Measurements from ENCODE around the gene SMIM35. TPM values are rescaled to one million over a fixed set of nuclear protein-coding genes. Genes with fewer than 3 reads are reported as not detected.

Gene SMIM35
- not detected for total RNA-seq

GRCh38 chr11:118086913-118087768, at the start of gene SMIM35:
Gene SMIM35 (minus strand): TSS chr11:118086963. CDS start chr11:118086757, 206 bp downstream.
- DNase-seq: no peak

DNA sequence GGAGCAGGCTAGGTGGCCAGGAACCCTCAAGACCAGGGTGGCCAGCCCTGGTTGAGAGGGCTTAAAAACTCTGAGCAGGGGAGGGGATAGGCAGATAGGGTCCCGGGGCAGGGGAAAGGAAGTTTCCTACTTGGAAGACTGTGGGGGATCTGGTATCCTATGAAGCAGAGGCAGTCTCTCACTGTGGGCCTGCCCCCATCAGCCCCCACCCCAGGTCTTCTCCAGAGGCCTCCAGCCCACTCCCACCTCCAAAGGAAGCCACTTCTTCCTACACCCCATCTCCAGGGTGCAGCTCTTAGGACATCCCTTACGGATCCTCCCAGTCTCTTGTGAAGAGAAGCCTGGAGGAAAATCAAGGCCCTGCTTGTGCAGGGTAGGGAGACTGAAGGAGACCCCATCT, 49.6 kb upstream of the SMIM35 start:
- DNase-seq: no peak

DNA sequence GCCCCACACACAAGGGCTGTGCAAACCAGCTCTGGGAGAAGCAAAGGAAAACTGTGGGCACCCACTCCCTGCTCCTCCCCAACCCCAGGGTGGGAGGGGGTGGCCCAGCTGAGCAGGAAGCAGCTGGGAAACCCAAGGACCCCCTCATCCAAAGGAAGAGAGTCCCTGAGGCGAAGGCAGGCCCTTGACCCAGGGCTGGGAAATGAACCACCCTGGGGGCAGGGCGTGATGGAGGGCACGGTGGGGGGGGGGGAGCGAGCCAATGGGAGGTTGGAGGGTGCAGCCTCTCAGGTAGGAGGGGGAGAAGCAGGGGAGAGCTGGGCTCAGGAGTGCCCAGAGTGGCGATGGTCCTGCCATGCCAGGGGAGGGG, 49.0 kb upstream of the SMIM35 start:
- no peak for DNase-seq

DNA sequence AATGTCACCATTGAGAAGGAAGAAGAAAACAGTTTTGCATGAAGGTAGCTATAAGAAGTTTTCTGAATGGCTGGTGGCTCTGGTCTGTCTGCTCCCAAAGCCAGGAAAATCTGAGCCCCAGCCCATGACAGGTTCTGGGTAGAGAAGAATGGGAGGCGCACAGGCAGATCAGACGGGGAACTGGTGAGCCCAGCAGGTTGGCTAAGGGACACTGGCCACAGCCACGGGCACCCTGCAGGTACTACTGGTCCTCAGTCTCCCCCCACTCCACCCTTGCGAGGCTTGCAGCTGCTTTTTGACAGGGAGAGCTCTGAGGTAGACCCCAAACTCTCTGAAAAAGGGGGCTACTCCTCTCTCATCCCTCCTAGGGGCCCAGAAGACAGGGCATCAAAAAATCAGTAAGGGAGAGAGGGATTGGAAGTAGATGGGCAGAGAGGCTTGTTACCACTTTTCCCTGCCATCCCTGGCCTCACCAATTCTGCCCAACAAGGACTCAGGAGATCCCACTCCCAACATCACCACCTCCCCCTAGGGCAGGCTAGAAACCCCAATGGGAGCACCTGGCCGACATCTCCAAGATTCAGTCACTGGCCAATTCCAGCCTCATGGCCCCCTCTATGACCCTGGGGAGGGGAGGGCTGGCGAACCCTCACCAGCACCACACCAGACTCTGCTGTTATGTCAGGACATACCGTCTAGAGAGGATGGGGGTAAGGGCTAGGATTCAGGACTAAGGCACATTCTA, 48.5 kb upstream of the SMIM35 start:
- no peak for DNase-seq

DNA sequence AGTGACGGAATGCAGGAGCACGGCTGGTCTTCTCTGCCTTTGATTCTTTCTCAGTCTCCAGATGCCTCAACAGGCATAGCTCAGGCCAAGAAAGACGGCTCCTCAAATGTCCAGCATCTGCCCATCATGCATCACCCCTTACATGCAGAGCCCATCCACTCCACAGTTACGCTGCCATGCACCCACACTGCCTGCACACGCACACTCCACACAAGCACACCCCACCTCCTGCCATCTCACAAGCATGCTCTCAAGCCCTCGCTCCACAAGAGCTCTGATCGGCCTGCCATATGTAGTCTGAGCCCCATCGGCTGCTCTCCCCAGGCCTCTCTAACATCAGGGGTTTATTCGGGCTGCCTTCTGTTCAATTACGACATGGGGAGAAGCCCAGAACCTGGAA, 47.1 kb upstream of the SMIM35 start:
- DNase-seq: no peak

- DNase-seq: no peak
Measured at GRCh38 chr11:118132385-118133151, 45.8 kb upstream of the SMIM35 start.

DNA sequence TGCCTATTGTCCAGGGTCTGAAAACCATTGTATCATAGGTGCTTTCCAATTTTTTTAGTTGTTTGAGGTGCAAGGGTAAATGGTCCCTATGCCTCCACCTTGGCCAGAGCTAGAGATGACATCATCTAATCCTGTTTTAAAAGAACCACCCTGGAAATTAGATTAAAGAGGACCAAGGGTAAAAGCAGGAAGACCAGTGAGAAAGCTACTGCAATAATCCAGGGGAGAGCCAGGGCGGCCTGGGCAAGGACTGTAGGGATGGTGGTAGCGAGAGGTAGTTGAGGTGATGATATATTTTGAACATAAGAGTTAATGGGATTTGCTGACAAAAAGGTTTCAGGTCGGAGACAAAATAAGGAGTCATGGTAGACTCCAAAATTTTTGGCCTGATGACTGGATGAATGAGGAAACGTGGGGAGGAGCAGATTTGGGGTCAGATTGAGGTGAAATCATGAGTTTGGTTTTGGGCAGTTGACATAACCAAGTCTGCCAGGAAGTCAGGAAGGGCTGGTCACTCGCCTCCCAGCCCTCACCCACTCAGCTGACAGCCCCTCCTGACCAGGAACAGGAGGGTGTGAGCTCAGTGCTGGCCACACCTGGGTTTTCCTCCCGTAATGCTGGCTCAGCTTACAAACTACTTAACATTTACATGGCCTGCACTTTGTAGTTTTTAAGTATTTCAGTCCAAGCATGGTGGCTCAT, 42.9 kb upstream of the SMIM35 start:
- no peak for DNase-seq

- no peak for DNase-seq
Measured at GRCh38 chr11:118128721-118129470, 42.1 kb upstream of the SMIM35 start.

DNA sequence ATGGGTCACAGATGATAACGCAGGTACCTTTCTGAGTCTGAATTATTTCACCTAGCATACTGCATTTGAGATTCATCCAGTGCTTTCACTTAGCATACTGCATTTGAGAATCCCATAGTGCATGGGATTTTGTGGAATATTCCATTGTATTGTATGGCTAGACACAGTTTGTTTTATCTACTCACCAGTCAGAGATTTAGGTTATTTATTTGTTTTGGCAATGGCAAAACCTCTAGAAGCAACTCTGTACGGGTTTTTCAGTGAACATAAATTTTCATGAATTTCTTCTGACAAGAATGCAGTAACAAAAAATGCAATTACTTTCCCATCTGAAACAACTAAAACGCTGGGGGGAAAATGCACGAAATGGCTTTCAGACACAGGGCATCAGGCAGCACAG, 41.5 kb upstream of the SMIM35 start:
- no peak for DNase-seq

DNA sequence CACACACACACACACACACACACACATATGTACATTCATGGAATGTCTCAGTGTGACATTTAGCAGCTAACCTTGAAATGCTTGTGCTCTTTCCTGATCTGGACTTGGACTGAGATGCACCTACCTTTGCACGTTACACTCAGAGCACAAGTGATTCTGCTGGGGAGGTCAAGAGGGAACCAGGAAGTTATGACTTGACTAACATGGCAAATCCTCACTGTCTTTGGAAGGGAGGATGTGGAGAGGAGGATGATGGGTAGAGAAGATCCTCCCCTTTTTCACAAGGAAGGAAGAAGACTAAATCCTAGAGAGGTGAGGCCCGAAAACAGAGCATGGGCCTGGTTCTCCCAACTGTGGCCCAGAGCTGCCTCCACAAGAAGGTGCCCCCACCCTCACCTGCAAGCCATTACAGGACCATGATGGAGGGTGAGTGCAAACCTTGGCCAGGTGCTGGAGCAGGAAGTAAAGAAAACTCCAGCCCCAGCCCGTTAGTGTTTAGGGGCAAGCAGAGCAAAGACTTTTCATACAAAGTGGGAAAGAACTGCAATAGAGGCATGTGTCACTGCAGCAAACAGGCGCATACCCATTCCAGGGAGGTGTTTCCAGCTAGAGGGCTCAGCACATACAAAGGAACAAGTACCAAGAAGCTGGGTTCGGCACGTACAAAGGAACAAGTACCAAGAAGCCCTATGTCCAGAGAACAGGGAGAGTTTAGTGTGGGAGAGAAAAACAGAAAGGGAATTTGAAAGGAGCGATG, 39.5 kb upstream of the SMIM35 start:
- no peak for DNase-seq

DNA sequence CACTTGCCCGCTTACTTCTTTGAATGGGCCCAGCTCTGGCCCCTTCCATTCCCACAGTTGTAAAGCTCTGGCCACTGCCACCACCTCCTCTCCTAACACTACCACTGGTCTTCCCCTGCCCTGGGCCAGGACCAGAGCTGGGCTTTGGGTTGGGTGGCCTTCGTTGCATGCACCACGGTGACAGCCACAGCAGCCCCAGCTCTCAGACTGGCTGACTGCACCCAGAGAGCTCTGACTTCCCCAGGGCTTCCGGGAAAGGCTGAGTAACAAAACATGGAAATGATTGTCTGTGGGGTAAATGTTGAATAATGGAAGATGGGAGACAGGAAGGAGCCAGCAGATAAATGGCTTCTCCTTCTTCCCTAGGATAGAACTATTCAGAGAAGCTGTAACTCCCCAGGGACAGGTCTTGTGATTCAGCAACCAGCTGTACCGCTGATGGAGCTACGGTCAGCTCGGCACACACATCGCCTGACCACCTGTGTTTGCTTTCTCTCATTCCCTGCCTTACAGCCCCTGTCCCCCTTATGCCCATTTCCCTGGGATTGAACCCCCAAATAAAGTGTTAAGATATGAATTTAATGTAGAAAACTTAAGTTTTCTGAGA, 38.3 kb upstream of the SMIM35 start:
- DNase-seq: no peak

- no peak for DNase-seq
Measured at GRCh38 chr11:118120793-118121192, 34.0 kb upstream of the SMIM35 start.

DNA sequence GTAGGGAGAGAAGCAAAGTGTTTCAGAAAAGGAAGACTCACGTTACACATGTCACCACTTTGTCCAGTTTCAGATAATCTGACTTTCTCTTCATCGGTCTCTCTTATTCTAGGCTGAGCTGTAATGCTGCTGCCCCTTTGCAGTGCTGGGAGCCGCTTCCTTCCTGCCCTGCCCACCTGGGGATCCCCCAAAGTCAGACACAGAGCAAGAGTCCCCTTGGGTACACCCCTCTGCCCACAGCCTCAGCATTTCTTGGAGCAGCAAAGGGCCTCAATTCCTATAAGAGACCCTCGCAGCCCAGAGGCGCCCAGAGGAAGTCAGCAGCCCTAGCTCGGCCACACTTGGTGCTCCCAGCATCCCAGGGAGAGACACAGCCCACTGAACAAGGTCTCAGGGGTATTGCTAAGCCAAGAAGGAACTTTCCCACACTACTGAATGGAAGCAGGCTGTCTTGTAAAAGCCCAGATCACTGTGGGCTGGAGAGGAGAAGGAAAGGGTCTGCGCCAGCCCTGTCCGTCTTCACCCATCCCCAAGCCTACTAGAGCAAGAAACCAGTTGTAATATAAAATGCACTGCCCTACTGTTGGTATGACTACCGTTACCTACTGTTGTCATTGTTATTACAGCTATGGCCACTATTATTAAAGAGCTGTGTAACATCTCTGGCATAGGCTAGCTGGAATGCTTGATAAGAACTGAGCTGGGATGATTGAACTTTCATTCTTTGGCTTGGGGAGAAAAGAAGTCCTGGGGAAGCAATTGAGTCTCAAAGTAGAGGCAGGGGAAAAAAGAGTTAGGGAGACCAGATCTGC, 31.2 kb upstream of the SMIM35 start:
- no peak for DNase-seq

- DNase-seq: no peak
Measured at GRCh38 chr11:118115048-118115447, 28.3 kb upstream of the SMIM35 start.

DNA sequence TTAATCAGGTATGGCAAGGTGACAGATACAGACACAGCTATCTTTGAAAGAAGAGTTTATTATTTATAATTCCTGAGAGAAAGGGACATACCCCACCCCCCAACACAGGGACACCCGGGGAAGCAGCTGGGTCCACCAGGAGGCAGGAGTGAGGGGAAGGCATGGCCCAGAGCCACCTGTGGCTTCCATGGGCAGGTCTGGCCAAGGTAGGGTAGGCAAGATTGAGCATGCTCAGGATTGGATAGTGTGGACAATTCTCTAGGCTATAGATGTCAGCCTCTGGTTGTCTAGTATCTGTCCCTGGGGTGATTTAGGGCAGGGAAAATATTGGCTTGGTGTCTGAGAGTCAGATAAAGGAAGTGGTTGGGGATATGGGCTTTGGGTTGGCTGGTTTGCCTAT, 27.5 kb upstream of the SMIM35 start:
- no peak for DNase-seq

GRCh38 chr11:118112711-118113430, 26.1 kb upstream of the SMIM35 start:
- DNase-seq: no peak

DNA sequence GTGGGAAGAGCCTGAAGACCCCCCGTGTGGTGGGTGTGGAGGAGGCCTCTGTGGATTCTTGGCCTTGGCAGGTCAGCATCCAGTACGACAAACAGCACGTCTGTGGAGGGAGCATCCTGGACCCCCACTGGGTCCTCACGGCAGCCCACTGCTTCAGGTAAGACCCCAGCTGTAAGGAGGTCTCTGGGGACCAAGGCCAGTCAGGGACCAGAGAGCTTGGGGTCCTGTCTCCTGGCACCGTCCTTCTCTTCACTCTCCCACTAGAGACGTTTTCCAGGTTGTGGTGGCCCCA, 24.9 kb upstream of the SMIM35 start:
- no peak for DNase-seq

- DNase-seq: no peak
Measured at GRCh38 chr11:118111019-118111743, 24.4 kb upstream of the SMIM35 start.
